GM23338 (cell line): Measurements from ENCODE around the gene RNU5D-1. TPM values are rescaled to one million over a fixed set of nuclear protein-coding genes. Genes with fewer than 3 reads are reported as not detected.
A peak's percentile ranks its signal among the peaks of the same experiment; 100 is the strongest.

Experiments
- ATAC-seq: fragments of 200-7000 bp; cut with Tn5 transposase; 3 replicates; pipeline ENCODE4 v1.9.1; 2020
- DNase-seq: peaks from one replicate; pipeline ENCODE4 v3.0.0-alpha.2; 2015; ENCODE audit warnings: low spot score
- H2AFZ ChIP-seq: fragments of 200-600 bp; sonication (generic); 2 replicates; pipeline ENCODE4 v1.8.0; 2016; ENCODE audit warnings: antibody characterized with exemption, mild to moderate bottlenecking, moderate library complexity
- H3F3A ChIP-seq: fragments of 200-600 bp; sonication (generic); replicated peaks from 2 replicates; pipeline ENCODE4 v1.8.0; 2017; ENCODE audit warnings: antibody characterized with exemption, mixed run types, low read depth
- H3K27ac ChIP-seq: fragments of 200-600 bp; sonication (generic); 2 replicates; pipeline ENCODE4 v1.6.1; 2016; ENCODE audit warnings: low read depth
- H3K27me3 ChIP-seq: fragments of 200-600 bp; sonication (generic); 2 replicates; pipeline ENCODE4 v1.8.0; 2016; ENCODE audit warnings: mild to moderate bottlenecking, mixed run types, moderate library complexity; ENCODE audit not compliant: insufficient read depth
- H3K36me3 ChIP-seq: fragments of 200-600 bp; sonication (generic); 2 replicates; pipeline ENCODE4 v1.8.0; 2016; ENCODE audit warnings: mild to moderate bottlenecking; ENCODE audit not compliant: insufficient read depth
- H3K4me1 ChIP-seq: fragments of 200-600 bp; sonication (generic); 2 replicates; pipeline ENCODE4 v1.8.0; 2016; ENCODE audit warnings: mild to moderate bottlenecking, moderate library complexity; ENCODE audit not compliant: insufficient read depth
- H3K4me2 ChIP-seq: fragments of 200-600 bp; sonication (generic); 2 replicates; pipeline ENCODE4 v1.7.1; 2017; ENCODE audit warnings: mixed run types
- H3K4me3 ChIP-seq: fragments of 200-600 bp; sonication (generic); 2 replicates; pipeline ENCODE4 v1.6.1; 2016; ENCODE audit warnings: mixed run types
- H3K79me2 ChIP-seq: fragments of 200-600 bp; sonication (generic); replicated peaks from 2 replicates; pipeline ENCODE4 v1.8.0; 2017; ENCODE audit warnings: mild to moderate bottlenecking; ENCODE audit not compliant: insufficient read depth
- H3K9me2 ChIP-seq: fragments of 200-600 bp; sonication (generic); 2 replicates; pipeline ENCODE4 v1.8.0; 2017; ENCODE audit not compliant: insufficient read depth
- H4K20me1 ChIP-seq: fragments of 200-600 bp; sonication (generic); replicated peaks from 2 replicates; pipeline ENCODE4 v1.8.0; 2017; ENCODE audit warnings: mild to moderate bottlenecking; ENCODE audit not compliant: insufficient read depth
- H3K27ac Mint-ChIP-seq: 2 replicates; pipeline ENCODE4 v1.8.0; 2020; ENCODE audit warnings: inconsistent platforms, mild to moderate bottlenecking, moderate library complexity, mixed read lengths
- H3K27me3 Mint-ChIP-seq: 3 replicates; pipeline ENCODE4 v1.8.0; 2022; ENCODE audit warnings: low read depth, mild to moderate bottlenecking, moderate library complexity, mixed read lengths, inconsistent platforms; ENCODE audit not compliant: insufficient read depth, poor library complexity
- H3K36me3 Mint-ChIP-seq: 3 replicates; pipeline ENCODE4 v1.8.0; 2021; ENCODE audit warnings: low read depth, mild to moderate bottlenecking, inconsistent platforms, moderate library complexity, mixed read lengths
- H3K4me1 Mint-ChIP-seq: 3 replicates; pipeline ENCODE4 v1.8.0; 2020; ENCODE audit warnings: mild to moderate bottlenecking, inconsistent platforms, mixed read lengths
- H3K4me3 Mint-ChIP-seq: 3 replicates; pipeline ENCODE4 v1.8.0; 2021; ENCODE audit warnings: moderate library complexity, mild to moderate bottlenecking, inconsistent platforms, mixed read lengths
- H3K9me3 Mint-ChIP-seq: 3 replicates; pipeline ENCODE4 v1.8.0; 2020; ENCODE audit warnings: moderate library complexity, mild to moderate bottlenecking, inconsistent platforms, mixed read lengths
- CREB1 ChIP-seq: fragments of 250-450 bp; sonication (Bioruptor Pico); IDR thresholded peaks from 2 replicates; pipeline ENCODE4 v1.5.0; 2020; ENCODE audit warnings: low read depth, mild to moderate bottlenecking, moderate library complexity
- CTCF ChIP-seq, 2 experiments: fragments of 200-600 bp in 1 of 2; sonication (generic) in 1 of 2; conservative IDR thresholded peaks; 2 replicates each; pipeline versions ENCODE4 v1.5.1 to v1.6.1; 2016 to 2017; ENCODE audit warnings: antibody characterized with exemption in 2 of 2, low read depth in 2 of 2, mild to moderate bottlenecking in 2 of 2, moderate library complexity in 1 of 2
- EZH2 ChIP-seq: fragments of 200-600 bp; sonication (generic); IDR thresholded peaks from one replicate; pipeline ENCODE4 v1.8.0; 2017; ENCODE audit warnings: antibody characterized with exemption, mild to moderate bottlenecking, low read depth; ENCODE audit not compliant: unreplicated experiment
- EZH2phosphoT487 ChIP-seq: fragments of 200-600 bp; sonication (generic); IDR thresholded peaks from one replicate; pipeline ENCODE4 v1.8.1; 2018; ENCODE audit warnings: antibody characterized with exemption; ENCODE audit not compliant: unreplicated experiment
- JUNB ChIP-seq: IDR thresholded peaks from one replicate; pipeline ENCODE4 v1.6.1; 2016; ENCODE audit warnings: antibody characterized with exemption; ENCODE audit not compliant: unreplicated experiment
- NANOG ChIP-seq: IDR thresholded peaks from 2 replicates; pipeline ENCODE4 v1.6.1; 2016; ENCODE audit warnings: antibody characterized with exemption, borderline replicate concordance
- POLR2AphosphoS5 ChIP-seq: IDR thresholded peaks from 2 replicates; pipeline ENCODE4 v1.6.1; 2016; ENCODE audit warnings: antibody characterized with exemption, low read depth
- REST ChIP-seq: IDR thresholded peaks from one replicate; pipeline ENCODE4 v1.6.1; 2018; ENCODE audit warnings: antibody characterized with exemption; ENCODE audit not compliant: unreplicated experiment
- STAT1 ChIP-seq: IDR thresholded peaks from one replicate; pipeline ENCODE4 v1.6.1; 2016; ENCODE audit warnings: antibody characterized with exemption; ENCODE audit not compliant: unreplicated experiment
- ZNF114 ChIP-seq: fragments of 250-450 bp; sonication (Bioruptor Pico); IDR thresholded peaks from 2 replicates; pipeline ENCODE4 v1.5.0; 2020; ENCODE audit warnings: mild to moderate bottlenecking, moderate library complexity
- ZNF331 ChIP-seq: fragments of 250-450 bp; sonication (Bioruptor Pico); IDR thresholded peaks from 2 replicates; pipeline ENCODE4 v1.5.0; 2020; ENCODE audit warnings: low read depth, mild to moderate bottlenecking, moderate library complexity
- ZNF462 ChIP-seq: fragments of 250-450 bp; sonication (Bioruptor Pico); IDR thresholded peaks from 2 replicates; pipeline ENCODE4 v1.5.0; 2020; ENCODE audit warnings: mild to moderate bottlenecking, moderate library complexity
- long read RNA-seq: library from polyadenylated mRNA; unstranded; transcript quantifications from one replicate; pipeline ENCODE4 v2.0.0, GENCODE V29; 2020; ENCODE audit not compliant: unreplicated experiment
- polyA plus RNA-seq: library from polyadenylated mRNA; unstranded; fragments of >200 nt; fragmentation: Nextera tagmentation; extraction: Ambion mirVana; gene quantifications from 2 replicates; pipeline ENCODE4 v1.2.1, GENCODE V29; 2016
- total RNA-seq: library from RNA; depleted of rRNA; stranded (reverse); fragments of >200 nt; shearing (Covaris generic); gene quantifications from 2 replicates; pipeline ENCODE4 v1.2.3, GENCODE V29; 2014; rRNA removed
- TF ChIP-seq, protein P1 (sequence below): IDR thresholded peaks from 2 replicates; pipeline ENCODE4 v1.6.1; 2016; ENCODE audit warnings: antibody characterized with exemption

RNU5D-1 gene
- total RNA-seq, result not detected in 2 replicates
- polyA plus RNA-seq, result not detected in 2 replicates
- long read RNA-seq, result 0 reads

- H3K4me2 ChIP-seq, result no peak within 1 kb of the TSS
- peak within 1 kb of the TSS; percentile 88 for H3K27ac ChIP-seq
- no peaks in the 10 kb centered on the region for H3K36me3 ChIP-seq
- H3K36me3 Mint-ChIP-seq, result no peaks in the 10 kb centered on the region
- H3K4me1 ChIP-seq, result peaks cover 5% of the 10 kb centered on the region
- peak; percentile 98 for DNase-seq
- H3K27me3 Mint-ChIP-seq, result peaks cover 4% of the 10 kb centered on the region
- H3K4me1 Mint-ChIP-seq, result peaks cover 14% of the 10 kb centered on the region
- H4K20me1 ChIP-seq, result no peaks in the 10 kb centered on the region
- peak within 1 kb of the TSS; percentile 12; the same call in 1 of the 2 replicates for H2AFZ ChIP-seq
- H3F3A ChIP-seq, result peaks cover 7% of the 10 kb centered on the region; the same call in 1 of the 2 replicates
- peak; percentile 82 for ATAC-seq
- H3K9me3 Mint-ChIP-seq, result peaks cover 2% of the 10 kb centered on the region; the same call in 1 of the 3 replicates
- peak; percentile 99 for TF ChIP-seq POLR2AphosphoS5
- TF ChIP-seq ZNF331 (CRISPR knock-in tag), result 0 out of 2 replicates have a peak, but pooled peaks have one; percentile 2
- TF ChIP-seq CTCF (conservative IDR thresholded peaks at IDR 0.05; ENCODE audit: low read depth in 2 of 2), result peak; percentile 78 to 92
- no peak for TF ChIP-seq STAT1
- TF ChIP-seq NANOG, result no peak
- no peak for TF ChIP-seq ZNF114
- no peak for TF ChIP-seq EZH2phosphoT487
- no peak for TF ChIP-seq EZH2
- TF ChIP-seq ZNF462 (CRISPR knock-in tag), result 0 out of 2 replicates have a peak, but pooled peaks have one; percentile 1
- TF ChIP-seq REST, result no peak
- TF ChIP-seq CREB1, result peak; percentile 55
- TF ChIP-seq, protein P1, sequence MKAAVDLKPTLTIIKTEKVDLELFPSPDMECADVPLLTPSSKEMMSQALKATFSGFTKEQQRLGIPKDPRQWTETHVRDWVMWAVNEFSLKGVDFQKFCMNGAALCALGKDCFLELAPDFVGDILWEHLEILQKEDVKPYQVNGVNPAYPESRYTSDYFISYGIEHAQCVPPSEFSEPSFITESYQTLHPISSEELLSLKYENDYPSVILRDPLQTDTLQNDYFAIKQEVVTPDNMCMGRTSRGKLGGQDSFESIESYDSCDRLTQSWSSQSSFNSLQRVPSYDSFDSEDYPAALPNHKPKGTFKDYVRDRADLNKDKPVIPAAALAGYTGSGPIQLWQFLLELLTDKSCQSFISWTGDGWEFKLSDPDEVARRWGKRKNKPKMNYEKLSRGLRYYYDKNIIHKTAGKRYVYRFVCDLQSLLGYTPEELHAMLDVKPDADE, result peak; percentile 52; the same call in 1 of the 2 replicates
- TF ChIP-seq JUNB, result no peak
- H3K4me3 Mint-ChIP-seq, result peak within 1 kb of the TSS; percentile 50
- H3K27me3 ChIP-seq, result no peaks in the 10 kb centered on the region
- no peaks in the 10 kb centered on the region for H3K79me2 ChIP-seq
- no peak within 1 kb of the TSS for H3K4me3 ChIP-seq
- peak within 1 kb of the TSS; percentile 100 for H3K27ac Mint-ChIP-seq
- no peaks in the 10 kb centered on the region for H3K9me2 ChIP-seq
Observed at GRCh38 chr1:44730741-44731512, at the start of gene RNU5D-1. Gene RNU5D-1 (minus strand): TSS chr1:44731170.
